ENCODE results near the gene MRPL19.
A peak's percentile ranks its signal among the peaks of the same experiment; 100 is the strongest.
"Not testable (repeated sequence)": the region's sequence is repeated elsewhere in the genome, so short reads cannot be mapped to it uniquely, and the experiment has no call there.

MRPL19 gene

GRCh38 chr2:75675908-75676307, 29.3 kb downstream of the MRPL19 start:
- DNase-seq: no peak

GRCh38 chr2:75676464-75676863, 29.9 kb downstream of the MRPL19 start:
- no peak for DNase-seq

- no peak for DNase-seq
These were observed 33.0 kb downstream of the MRPL19 start for GRCh38 chr2:75679556-75679955.

GRCh38 chr2:75680402-75680801, 33.8 kb downstream of the MRPL19 start:
- DNase-seq: no peak

- DNase-seq: not testable (repeated sequence)
These were observed 36.8 kb downstream of the MRPL19 start for GRCh38 chr2:75683430-75683829.

- no peak for DNase-seq
These were observed 41.6 kb downstream of the MRPL19 start for GRCh38 chr2:75688196-75688595.

GRCh38 chr2:75698918-75699317, 52.3 kb downstream of the MRPL19 start:
- DNase-seq: no peak

GRCh38 chr2:75702593-75702992, 56.0 kb downstream of the MRPL19 start:
- DNase-seq: no peak

GRCh38 chr2:75703589-75704287, 57.2 kb downstream of the MRPL19 start:
- DNase-seq: no peak

GRCh38 chr2:75705921-75706320, 59.3 kb downstream of the MRPL19 start:
- no peak for DNase-seq

- no peak for DNase-seq
These were observed 61.3 kb downstream of the MRPL19 start for GRCh38 chr2:75707901-75708300.

GRCh38 chr2:75709297-75709696, 62.7 kb downstream of the MRPL19 start:
- DNase-seq: no peak

GRCh38 chr2:75710220-75710576, 63.6 kb downstream of the MRPL19 start:
- DNase-seq: no peak

GRCh38 chr2:75710577-75711253, 64.1 kb downstream of the MRPL19 start, which contains the start of gene GCFC2:
GCFC2 (minus strand) TSS chr2:75710915; CDS start chr2:75710855, 60 bp downstream.
- DNase-seq: peak; percentile 85 to 86

GRCh38 chr2:75711590-75711989, 65.0 kb downstream of the MRPL19 start:
- not testable (repeated sequence) for DNase-seq

GRCh38 chr2:75716406-75716805, 69.8 kb downstream of the MRPL19 start:
- DNase-seq: no peak

GRCh38 chr2:75719616-75720015, 73.0 kb downstream of the MRPL19 start:
- no peak for DNase-seq

GRCh38 chr2:75720525-75720924, 73.9 kb downstream of the MRPL19 start:
- no peak for DNase-seq

GRCh38 chr2:75722687-75723086, 76.1 kb downstream of the MRPL19 start:
- DNase-seq: no peak

GRCh38 chr2:75728614-75729419, 82.2 kb downstream of the MRPL19 start:
- no peak for DNase-seq

GRCh38 chr2:75729861-75730260, 83.3 kb downstream of the MRPL19 start:
- DNase-seq: no peak

GRCh38 chr2:75736276-75736675, 89.7 kb downstream of the MRPL19 start:
- no peak for DNase-seq

GRCh38 chr2:75737961-75738360, 91.4 kb downstream of the MRPL19 start:
- no peak for DNase-seq
